ENCODE results near the gene UTS2R.
"Not testable (repeated sequence)": the region's sequence is repeated elsewhere in the genome, so short reads cannot be mapped to it uniquely, and the experiment has no call there.

Gene UTS2R

DNA sequence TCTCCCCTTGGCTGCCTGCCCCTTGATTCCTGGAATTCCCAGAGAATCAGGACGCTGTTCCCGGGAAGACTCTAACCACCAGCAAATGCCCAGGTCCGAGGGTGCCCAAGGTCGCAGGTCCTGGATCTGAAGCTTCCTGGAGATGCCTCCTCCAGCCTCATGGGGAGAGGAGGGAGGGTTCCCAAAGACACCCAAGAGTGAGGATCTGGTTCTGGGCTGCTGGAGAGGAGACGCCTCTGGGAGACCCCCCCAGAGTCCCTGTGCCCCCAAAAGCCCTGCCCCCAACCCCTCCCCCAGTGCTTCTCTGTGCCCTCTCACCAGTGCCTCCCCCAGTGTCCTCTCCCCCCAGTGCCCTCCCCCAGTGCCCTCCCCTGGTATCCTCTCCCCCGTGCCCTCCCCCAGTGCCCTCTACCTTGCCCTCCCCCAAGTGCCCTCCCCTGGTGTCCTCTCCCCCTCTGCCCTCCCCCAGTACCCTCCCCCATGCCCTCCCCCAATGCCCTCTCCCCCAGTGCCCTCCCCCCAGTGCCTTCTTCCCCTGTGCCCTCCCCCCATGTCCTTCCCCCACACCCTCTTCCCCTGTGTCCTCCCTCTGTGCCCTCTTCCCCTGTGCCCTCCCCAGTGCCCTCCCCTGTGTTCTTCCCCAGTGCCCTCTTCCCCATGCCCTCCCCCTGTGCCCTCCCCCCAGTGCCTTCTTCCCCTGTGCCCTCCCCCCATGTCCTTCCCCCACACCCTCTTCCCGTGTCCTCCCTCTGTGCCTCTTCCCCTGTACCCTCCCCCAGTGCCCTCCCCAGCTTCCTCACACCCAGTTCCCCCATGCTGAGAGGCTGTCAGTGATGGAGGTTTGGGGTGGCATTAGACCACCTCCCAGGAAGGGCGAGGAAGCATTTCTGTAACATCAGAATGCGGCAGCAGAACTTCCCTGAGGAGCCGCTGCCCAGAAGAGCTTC, 31.7 kb upstream of the UTS2R start:
- Histone ChIP-seq H3K36me3 (ENCODE audit: insufficient read depth, low read length) (no peaks in the 10 kb centered on the region), H3K9ac (ENCODE audit: low read depth, low read length) (peak overlapping the region; percentile 23), H3K4me3 (ENCODE audit: low read length) (peak overlapping the region; percentile 57), H3K4me1 (ENCODE audit: control insufficient read depth, insufficient read depth, low read length) (peaks cover 23% of the 10 kb centered on the region), H3K4me2 (ENCODE audit: low read length) (peak overlapping the region; percentile 81), H3K9me3 (replicated peaks; ENCODE audit: low read length) (no peaks in the 10 kb centered on the region), H3K27me3 (ENCODE audit: control insufficient read depth, insufficient read depth, low read length) (no peaks in the 10 kb centered on the region)

DNA sequence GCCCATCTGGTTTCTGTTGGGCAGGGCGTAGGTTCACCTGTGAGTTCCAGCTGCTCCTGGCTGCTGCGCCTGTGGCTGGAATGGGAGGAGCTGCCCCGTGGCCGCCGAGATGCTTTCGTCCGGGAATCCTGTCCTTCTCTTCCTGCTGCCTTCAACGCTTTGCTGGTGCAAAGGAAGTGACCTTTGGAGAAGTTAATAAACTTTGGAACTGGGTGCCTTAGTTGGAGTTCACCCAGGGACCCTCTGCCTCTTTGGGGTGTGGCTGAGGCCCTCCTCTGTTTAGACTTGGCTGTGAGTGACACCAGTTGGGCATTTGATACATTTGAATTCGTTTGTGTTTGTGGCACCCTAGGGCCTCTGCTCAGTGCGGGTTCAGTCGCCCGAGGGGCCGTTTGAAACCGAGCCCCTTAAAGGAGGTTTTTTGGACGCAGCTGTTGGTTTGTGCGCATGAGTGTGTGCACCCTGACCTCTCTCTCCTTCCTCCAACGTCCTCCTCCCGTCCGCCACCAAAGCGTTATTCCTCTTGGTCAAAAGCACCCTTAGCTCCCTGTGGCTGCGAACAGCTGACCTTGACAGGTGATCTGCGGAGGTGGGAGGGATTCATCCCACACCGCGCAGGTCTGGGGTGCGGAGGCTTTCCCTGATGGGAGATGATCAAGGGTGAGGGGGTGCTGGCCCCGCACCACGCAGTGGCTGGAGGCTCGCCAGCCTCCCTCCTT, 29.0 kb upstream of the UTS2R start:
- Histone ChIP-seq H3K4me1 (ENCODE audit: control insufficient read depth, insufficient read depth, low read length) (peaks cover 17% of the 10 kb centered on the region), H3K4me2 (ENCODE audit: low read length) (no peak overlapping the region), H3K4me3 (ENCODE audit: low read length) (no peak overlapping the region), H3K9ac (ENCODE audit: low read depth, low read length) (no peak overlapping the region), H3K9me3 (replicated peaks; ENCODE audit: low read length) (no peaks in the 10 kb centered on the region), H3K36me3 (ENCODE audit: insufficient read depth, low read length) (no peaks in the 10 kb centered on the region), H3K27me3 (ENCODE audit: control insufficient read depth, insufficient read depth, low read length) (no peaks in the 10 kb centered on the region)

DNA sequence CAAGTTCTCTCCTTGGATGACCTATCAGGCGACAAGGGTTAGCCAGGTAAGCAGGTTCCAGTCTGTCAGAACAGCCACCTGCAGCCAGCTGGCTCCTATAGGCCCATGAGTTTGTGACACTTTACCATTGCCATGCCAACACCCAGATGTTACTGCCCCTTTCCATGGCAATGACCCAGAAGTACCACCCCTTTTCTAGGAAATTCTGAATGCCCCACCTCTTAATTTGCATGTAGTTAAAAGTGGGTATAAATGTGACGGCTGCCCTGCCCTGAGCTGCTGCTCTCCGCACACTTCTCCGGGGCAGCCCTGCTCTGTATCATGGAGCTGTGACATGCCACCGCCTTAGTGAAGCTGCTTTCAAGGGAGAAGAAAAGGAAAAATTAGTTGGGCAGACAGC, 28.0 kb upstream of the UTS2R start:
- no peak overlapping the region for H3K4me2 ChIP-seq (ENCODE audit: low read length)
- no peak overlapping the region for H3K9ac ChIP-seq (ENCODE audit: low read depth, low read length)
- peaks cover under 1% of the 10 kb centered on the region for H3K27me3 ChIP-seq (ENCODE audit: control insufficient read depth, insufficient read depth, low read length)
- no peaks in the 10 kb centered on the region for H3K36me3 ChIP-seq (ENCODE audit: insufficient read depth, low read length)
- no peak overlapping the region for H3K4me3 ChIP-seq (ENCODE audit: low read length)
- H3K4me1 ChIP-seq (ENCODE audit: control insufficient read depth, insufficient read depth, low read length) = peaks cover 11% of the 10 kb centered on the region
- H3K9me3 ChIP-seq (replicated peaks; ENCODE audit: low read length) = no peaks in the 10 kb centered on the region

DNA sequence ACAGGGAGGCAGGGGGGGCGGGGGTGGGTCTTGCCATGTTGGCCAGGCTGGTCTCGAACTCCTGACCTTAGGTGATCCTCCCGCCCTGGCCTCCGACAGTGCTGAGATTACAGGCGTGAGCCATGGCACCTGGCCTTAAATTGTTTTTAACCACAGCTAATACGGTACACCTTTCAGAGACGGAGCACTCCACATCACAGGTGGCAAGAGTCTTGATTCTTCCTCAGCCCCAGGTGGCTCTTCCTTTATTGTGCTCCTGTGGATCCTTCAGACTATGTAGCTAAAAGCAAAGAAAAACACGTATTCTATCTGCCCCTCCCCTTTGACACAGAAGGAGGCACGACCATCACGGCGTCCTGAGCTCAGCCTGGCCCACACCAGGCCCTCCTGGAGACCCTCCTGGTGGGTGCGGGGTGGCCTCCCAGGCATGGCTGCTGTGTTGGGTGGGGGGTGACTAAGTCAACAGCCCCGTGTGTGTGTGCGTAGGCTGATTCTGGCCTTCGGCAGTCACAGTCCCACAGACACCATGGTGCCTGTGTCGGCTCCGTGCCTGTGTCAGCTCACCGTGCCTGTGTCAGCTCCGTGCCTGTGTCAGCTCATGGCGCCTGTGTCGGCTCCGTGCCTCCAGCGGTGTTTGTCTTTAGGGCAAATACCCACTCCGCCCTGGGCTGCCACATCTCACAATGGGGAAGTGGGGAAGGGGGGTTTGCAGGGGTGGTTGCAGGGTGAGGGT, 27.2 kb upstream of the UTS2R start:
- Histone ChIP-seq H3K4me3 (ENCODE audit: low read length) (no peak overlapping the region), H3K4me2 (ENCODE audit: low read length) (no peak overlapping the region), H3K9me3 (replicated peaks; ENCODE audit: low read length) (no peaks in the 10 kb centered on the region), H3K36me3 (ENCODE audit: insufficient read depth, low read length) (no peaks in the 10 kb centered on the region), H3K4me1 (ENCODE audit: control insufficient read depth, insufficient read depth, low read length) (peaks cover 4% of the 10 kb centered on the region), H3K27me3 (ENCODE audit: control insufficient read depth, insufficient read depth, low read length) (peaks cover 3% of the 10 kb centered on the region), H3K9ac (ENCODE audit: low read depth, low read length) (no peak overlapping the region)

DNA sequence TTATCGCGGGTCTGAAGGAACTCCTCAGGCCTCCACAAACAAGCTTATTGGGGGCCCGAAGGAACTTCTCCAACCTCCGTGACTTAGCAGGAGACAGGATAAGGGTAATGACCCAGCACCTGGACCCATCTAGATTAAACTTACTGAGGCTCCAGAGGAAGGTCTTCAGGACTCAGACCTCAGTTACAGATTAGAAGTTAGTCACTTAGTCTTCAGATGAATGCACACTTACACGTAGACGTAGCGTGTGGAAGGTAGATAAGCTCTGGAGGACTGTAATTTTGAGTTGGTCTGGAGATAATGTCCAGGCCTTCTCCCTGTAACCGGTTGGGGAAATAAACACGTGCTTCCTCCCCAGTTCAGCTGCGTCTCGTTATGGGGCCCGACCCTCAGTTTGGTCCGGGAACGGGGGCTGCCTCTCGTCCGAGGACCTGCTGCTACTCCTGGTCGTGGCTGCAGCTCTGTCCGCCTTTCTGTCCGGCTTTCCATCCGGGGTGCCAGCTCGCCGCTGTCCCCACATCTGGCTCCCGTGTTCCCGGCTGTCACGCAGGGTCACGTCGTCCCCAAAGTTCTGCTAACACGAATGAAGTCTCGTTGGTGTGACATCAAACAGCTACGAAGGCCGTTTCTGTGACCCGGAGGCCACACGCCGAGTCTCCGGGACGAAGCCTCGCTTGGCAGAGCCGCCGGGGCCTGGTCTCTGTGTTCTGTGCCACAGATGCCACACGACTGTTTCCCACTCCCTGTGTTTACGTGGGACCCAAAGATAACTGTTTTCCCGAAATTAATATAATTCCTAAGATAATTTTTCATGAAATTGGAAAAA, 26.2 kb upstream of the UTS2R start:
- peaks cover 3% of the 10 kb centered on the region for H3K27me3 ChIP-seq (ENCODE audit: control insufficient read depth, insufficient read depth, low read length)
- H3K36me3 ChIP-seq (ENCODE audit: insufficient read depth, low read length) = no peaks in the 10 kb centered on the region
- no peaks in the 10 kb centered on the region for H3K4me1 ChIP-seq (ENCODE audit: control insufficient read depth, insufficient read depth, low read length)
- H3K9me3 ChIP-seq (replicated peaks; ENCODE audit: low read length) = no peaks in the 10 kb centered on the region
- H3K4me3 ChIP-seq (ENCODE audit: low read length) = no peak overlapping the region
- H3K9ac ChIP-seq (ENCODE audit: low read depth, low read length) = no peak overlapping the region
- no peak overlapping the region for H3K4me2 ChIP-seq (ENCODE audit: low read length)

DNA sequence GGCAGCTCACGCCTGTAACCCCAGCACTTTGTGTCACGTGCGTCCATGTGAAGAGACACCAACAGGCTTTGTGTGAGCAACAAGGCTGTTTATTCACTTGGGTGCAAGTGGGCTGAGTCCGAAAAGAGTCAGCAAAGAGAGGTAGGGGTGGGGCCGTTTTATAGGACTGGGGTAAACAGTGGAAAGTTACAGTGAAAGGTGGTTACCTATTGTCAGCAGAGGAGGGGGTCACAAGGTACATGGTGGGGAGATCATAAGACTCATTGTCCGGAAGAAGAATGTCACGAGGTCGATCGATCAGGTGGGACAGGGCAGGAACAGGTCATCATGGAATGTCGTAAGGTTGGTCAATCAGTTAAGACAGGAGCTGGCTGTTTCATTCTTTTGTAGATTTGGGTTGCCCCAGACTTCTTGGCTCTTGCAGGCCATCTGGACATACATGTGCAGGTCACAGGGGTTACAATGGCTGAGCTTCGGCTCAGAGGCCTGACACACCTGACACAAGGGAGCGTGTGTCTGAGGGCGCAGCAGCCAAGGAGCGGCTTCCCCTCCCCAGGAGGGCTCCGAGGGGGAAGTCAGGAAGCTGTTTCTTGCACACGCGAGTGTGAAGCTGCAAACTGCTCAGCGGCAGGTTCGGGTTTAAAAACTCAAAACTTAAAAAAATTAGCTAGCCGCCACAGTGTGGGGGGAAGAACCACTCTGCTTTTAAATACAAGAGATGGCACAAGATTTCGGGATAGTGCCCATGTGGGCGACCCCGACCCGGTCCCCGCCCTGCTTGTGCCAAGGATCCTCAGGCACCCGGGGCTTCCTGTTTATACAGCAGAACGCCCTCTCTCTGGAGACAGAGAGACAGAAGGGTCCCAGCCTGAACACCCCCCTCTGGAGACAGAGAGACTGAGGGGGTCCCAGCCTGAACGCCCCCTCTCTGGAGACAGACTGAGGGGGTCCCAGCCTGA, 24.9 kb upstream of the UTS2R start:
- Histone ChIP-seq H3K9ac (ENCODE audit: low read depth, low read length) (no peak overlapping the region), H3K9me3 (replicated peaks; ENCODE audit: low read length) (no peaks in the 10 kb centered on the region), H3K36me3 (ENCODE audit: insufficient read depth, low read length) (no peaks in the 10 kb centered on the region), H3K27me3 (ENCODE audit: control insufficient read depth, insufficient read depth, low read length) (peaks cover 3% of the 10 kb centered on the region), H3K4me1 (ENCODE audit: control insufficient read depth, insufficient read depth, low read length) (no peaks in the 10 kb centered on the region), H3K4me3 (ENCODE audit: low read length) (no peak overlapping the region), H3K4me2 (ENCODE audit: low read length) (no peak overlapping the region)

DNA sequence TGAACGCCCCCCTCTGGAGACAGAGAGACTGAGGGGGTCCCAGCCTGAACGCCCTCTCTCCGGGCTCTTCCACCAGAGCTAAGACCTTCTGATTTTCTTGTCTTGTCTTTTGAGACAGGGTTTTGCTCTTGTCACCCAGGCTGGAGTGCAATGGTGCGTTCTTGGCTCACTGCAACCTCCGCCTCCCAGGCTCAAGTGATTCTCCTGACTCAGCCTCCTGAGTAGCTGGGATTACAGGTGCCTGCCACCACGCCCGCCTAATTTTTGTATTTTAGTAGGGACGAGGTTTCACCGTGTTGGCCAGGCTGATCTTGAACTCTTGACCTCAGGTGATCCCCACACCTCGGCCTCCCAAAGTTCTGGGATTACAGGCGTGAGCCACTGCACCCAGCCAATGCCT, 23.6 kb upstream of the UTS2R start:
- H3K27me3 ChIP-seq (ENCODE audit: control insufficient read depth, insufficient read depth, low read length); H3K36me3 ChIP-seq (ENCODE audit: insufficient read depth, low read length); H3K4me3 ChIP-seq (ENCODE audit: low read length); H3K4me2 ChIP-seq (ENCODE audit: low read length); H3K4me1 ChIP-seq (ENCODE audit: control insufficient read depth, insufficient read depth, low read length); H3K9me3 ChIP-seq (replicated peaks; ENCODE audit: low read length); H3K9ac ChIP-seq (ENCODE audit: low read depth, low read length): not testable (repeated sequence)

DNA sequence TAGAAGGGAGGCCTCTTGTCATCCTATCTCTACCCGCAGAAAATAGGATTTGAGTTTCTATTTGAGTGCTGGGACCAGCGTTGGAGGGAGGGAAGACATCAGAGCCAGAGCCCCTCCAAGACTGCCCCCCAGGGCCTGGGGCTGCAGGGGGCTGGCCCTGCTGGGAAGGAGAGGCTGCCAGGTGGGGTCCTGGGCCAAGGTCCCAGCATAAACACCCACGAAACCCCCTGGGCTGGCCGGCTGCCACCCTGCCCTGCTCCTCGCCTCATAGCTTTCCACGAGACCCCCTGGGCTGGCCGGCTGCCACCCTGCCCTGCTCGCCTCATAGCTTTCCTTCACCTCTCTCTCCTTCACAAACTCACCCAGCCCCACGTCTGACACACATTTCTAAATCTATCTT, 23.1 kb upstream of the UTS2R start:
- Histone ChIP-seq H3K36me3 (ENCODE audit: insufficient read depth, low read length) (no peaks in the 10 kb centered on the region), H3K9me3 (replicated peaks; ENCODE audit: low read length) (no peaks in the 10 kb centered on the region), H3K27me3 (ENCODE audit: control insufficient read depth, insufficient read depth, low read length) (peaks cover 3% of the 10 kb centered on the region), H3K9ac (ENCODE audit: low read depth, low read length) (no peak overlapping the region), H3K4me2 (ENCODE audit: low read length) (no peak overlapping the region), H3K4me3 (ENCODE audit: low read length) (no peak overlapping the region), H3K4me1 (ENCODE audit: control insufficient read depth, insufficient read depth, low read length) (no peaks in the 10 kb centered on the region)

DNA sequence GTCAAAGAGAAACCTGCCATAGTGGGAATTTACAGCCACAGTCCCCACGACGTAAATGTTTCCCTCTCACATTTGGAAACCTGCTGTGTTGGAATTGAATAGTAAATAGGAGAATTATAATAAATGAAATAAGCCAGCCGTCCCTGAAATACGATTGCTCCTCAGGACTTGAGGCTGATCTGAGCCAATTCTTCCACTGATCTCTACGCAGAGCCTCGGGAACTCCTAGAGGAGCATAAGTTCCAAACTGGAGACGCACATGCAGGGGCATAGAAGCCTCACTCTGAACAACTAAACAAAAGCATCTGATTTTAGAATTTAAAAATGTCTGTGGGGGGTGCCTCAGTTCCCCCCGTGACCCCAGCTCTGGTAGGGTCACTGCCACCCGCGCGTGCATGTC, 22.7 kb upstream of the UTS2R start:
- no peak overlapping the region for H3K4me2 ChIP-seq (ENCODE audit: low read length)
- H3K4me3 ChIP-seq (ENCODE audit: low read length) = no peak overlapping the region
- no peaks in the 10 kb centered on the region for H3K4me1 ChIP-seq (ENCODE audit: control insufficient read depth, insufficient read depth, low read length)
- peaks cover 3% of the 10 kb centered on the region for H3K27me3 ChIP-seq (ENCODE audit: control insufficient read depth, insufficient read depth, low read length)
- H3K9ac ChIP-seq (ENCODE audit: low read depth, low read length) = no peak overlapping the region
- no peaks in the 10 kb centered on the region for H3K9me3 ChIP-seq (replicated peaks; ENCODE audit: low read length)
- no peaks in the 10 kb centered on the region for H3K36me3 ChIP-seq (ENCODE audit: insufficient read depth, low read length)

DNA sequence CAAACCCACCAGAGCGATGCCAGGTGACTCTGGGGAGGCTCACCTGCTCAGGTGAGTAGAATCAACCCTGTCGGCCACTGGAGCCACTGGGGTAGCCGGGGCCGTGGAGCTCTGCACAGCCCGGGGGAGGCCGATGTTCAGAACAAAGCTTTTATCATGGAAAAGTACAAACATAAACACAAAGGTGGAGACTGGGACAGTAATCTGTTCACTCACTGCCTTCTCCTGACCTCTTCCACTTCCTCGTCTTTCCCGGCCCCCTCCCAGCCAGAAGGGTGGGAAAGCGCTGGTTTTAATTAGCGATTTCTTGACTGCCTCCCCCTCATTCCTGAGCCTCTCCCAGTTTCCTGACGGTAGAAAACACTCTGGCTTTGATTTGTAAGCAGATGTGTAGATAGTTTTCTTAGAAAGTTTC, 22.3 kb upstream of the UTS2R start:
- H3K9ac ChIP-seq (ENCODE audit: low read depth, low read length) = no peak overlapping the region
- H3K4me2 ChIP-seq (ENCODE audit: low read length) = no peak overlapping the region
- H3K4me3 ChIP-seq (ENCODE audit: low read length) = no peak overlapping the region
- H3K36me3 ChIP-seq (ENCODE audit: insufficient read depth, low read length) = no peaks in the 10 kb centered on the region
- H3K27me3 ChIP-seq (ENCODE audit: control insufficient read depth, insufficient read depth, low read length) = peaks cover 3% of the 10 kb centered on the region
- no peaks in the 10 kb centered on the region for H3K9me3 ChIP-seq (replicated peaks; ENCODE audit: low read length)
- no peaks in the 10 kb centered on the region for H3K4me1 ChIP-seq (ENCODE audit: control insufficient read depth, insufficient read depth, low read length)
